K562 (cell line): Measurements from ENCODE around the gene MIDN. TPM values are rescaled to one million over a fixed set of nuclear protein-coding genes. Genes with fewer than 3 reads are reported as not detected.

Experiments used
- BHLHE40 ChIP-seq: IDR thresholded peaks from 2 replicates; pipeline ENCODE4 v1.6.1; 2011; ENCODE audit warnings: low read length, improper control_type of control experiment
- DACH1 ChIP-seq: fragments of 450-650 bp; IDR thresholded peaks from 2 replicates; pipeline ENCODE4 v1.6.1; 2018; ENCODE audit not compliant: partially characterized antibody
- ELF2 ChIP-seq: fragments of 250-450 bp; sonication (Bioruptor Pico); IDR thresholded peaks from 2 replicates; pipeline ENCODE4 v1.5.0; 2021; ENCODE audit warnings: mild to moderate bottlenecking
- EP300 ChIP-seq: IDR thresholded peaks from 2 replicates; pipeline ENCODE4 v1.6.1; 2012; ENCODE audit warnings: low read length, improper control_type of control experiment
- GABPA ChIP-seq: fragments of 200-800 bp; sonication (Bioruptor generic); conservative IDR thresholded peaks from 2 replicates; pipeline ENCODE4 v1.6.1; 2016; ENCODE audit warnings: low read depth, missing genetic modification characterization, missing compliant biosample characterization
- GATAD2B ChIP-seq: fragments of 450-650 bp; IDR thresholded peaks from 2 replicates; pipeline ENCODE4 v1.6.1; 2017; ENCODE audit warnings: mild to moderate bottlenecking, borderline replicate concordance
- GTF2F1 ChIP-seq: IDR thresholded peaks from 2 replicates; pipeline ENCODE4 v1.6.1; 2011; ENCODE audit warnings: low read depth, low read length, improper control_type of control experiment
- HMGXB4 ChIP-seq: sonication (generic); formaldehyde crosslinking; IDR thresholded peaks from 2 replicates; pipeline ENCODE4 v1.8.1; 2023; ENCODE audit warnings: mild to moderate bottlenecking, missing genetic modification reagents
- MTA1 ChIP-seq: fragments of 450-650 bp; IDR thresholded peaks from 2 replicates; pipeline ENCODE4 v1.6.1; 2017; ENCODE audit warnings: borderline replicate concordance
- MXI1 ChIP-seq: IDR thresholded peaks from 2 replicates; pipeline ENCODE4 v1.6.1; 2011; ENCODE audit warnings: low read depth, mild to moderate bottlenecking, improper control_type of control experiment, low read length
- NR2C1 ChIP-seq, 2 experiments: fragments of 450-650 bp; IDR thresholded peaks; 2 replicates each; pipeline ENCODE4 v1.6.1; 2017; ENCODE audit warnings: mild to moderate bottlenecking in 2 of 2, antibody characterized with exemption in 1 of 2, inconsistent platforms in 1 of 2, missing compliant biosample characterization in 1 of 2, missing genetic modification characterization in 1 of 2
- PHF8 ChIP-seq: fragments of 200-600 bp; sonication (generic); IDR thresholded peaks from 2 replicates; pipeline ENCODE4 v1.6.1; 2012; ENCODE audit warnings: mixed run types, mild to moderate bottlenecking, inconsistent platforms, low read length, moderate library complexity, borderline replicate concordance
- RNF219 ChIP-seq: fragments of 250-450 bp; sonication (Bioruptor Pico); IDR thresholded peaks from 2 replicates; pipeline ENCODE4 v1.5.0; 2022; ENCODE audit warnings: mild to moderate bottlenecking
- ZBTB11 ChIP-seq, 3 experiments: fragments of 200-800 bp in 1 of 3; fragments of 250-450 bp in 1 of 3; fragments of 450-650 bp in 1 of 3; sonication (Bioruptor Pico) in 1 of 3; sonication (Bioruptor generic) in 1 of 3; formaldehyde crosslinking in 1 of 3; IDR thresholded peaks; 2 replicates each; pipeline versions ENCODE4 v1.6.1 to v1.8.0; 2016 to 2022; ENCODE audit warnings: mild to moderate bottlenecking in 2 of 3, missing genetic modification characterization in 2 of 3, missing compliant biosample characterization in 1 of 3, moderate library complexity in 1 of 3
- ZBTB2 ChIP-seq: fragments of 450-650 bp; IDR thresholded peaks from 2 replicates; pipeline ENCODE4 v1.6.1; 2016; ENCODE audit warnings: antibody characterized with exemption
- polyA plus RNA-seq, 8 experiments: library from polyadenylated mRNA; depleted of rRNA in 4 of 8; stranded (reverse) in 5 of 8; unstranded in 3 of 8; fragments of >200 nt; fragmentation: Nextera tagmentation in 2 of 8; fragmentation: Illumina TruSeq in 1 of 8; extraction: Ambion mirVana in 2 of 8; extraction: Trizol in 1 of 8; gene quantifications; 2 replicates each; pipeline versions ENCODE4 v1.2.1 to v1.2.3, GENCODE V29; 2011 to 2014; ENCODE audit warnings: inconsistent platforms in 1 of 8, missing spikeins in 1 of 8
- total RNA-seq, 7 experiments: library from RNA; depleted of rRNA in 6 of 7; stranded (reverse); fragments of >200 nt in 6 of 7; fragmentation: Illumina TruSeq in 2 of 7; extraction: Trizol in 2 of 7; gene quantifications; 2 replicates each; pipeline versions ENCODE4 v1.2.1 to v1.2.3, GENCODE V29; 2011 to 2021; ENCODE audit warnings: low replicate concordance in 1 of 7
- TF ChIP-seq, protein P1 (sequence below): fragments of 450-650 bp; formaldehyde crosslinking; IDR thresholded peaks from 2 replicates; pipeline ENCODE4 v1.4.0; 2020; ENCODE audit warnings: mild to moderate bottlenecking, moderate library complexity

Gene MIDN
- total and polyA plus RNA-seq, 9 of the 15 experiments (the other 6 are each of a cell fraction or from before 2014, with no cell fraction given): 0.17 to 120 (median 10.1) TPM

GRCh38 chr19:1241417-1242095 is 6.8 kb upstream of the MIDN start, which contains the start of gene ATP5F1D (continued):
- TF ChIP-seq DACH1 (no peak), ZBTB11 (CRISPR knock-in tag; IDR thresholded peaks at IDR 0.05) (peak in 1 of 3 experiments; percentile 90; a peak in 2 of 6 replicates), GABPA (tag) (peak; percentile 83), MXI1 (peak; percentile 47), GATAD2B (peak; percentile 93; the same call in 1 of the 2 replicates), HMGXB4 (CRISPR knock-in tag) (peak; percentile 52; the same call in 1 of the 2 replicates), ZBTB2 (peak; percentile 95), RNF219 (CRISPR knock-in tag) (no peak), BHLHE40 (peak; percentile 75), ELF2 (CRISPR knock-in tag) (no peak), GTF2F1 (peak; percentile 72; the same call in 1 of the 2 replicates), NR2C1 (IDR thresholded peaks at IDR 0.05) (peak; percentile 79; the same call in 1 of the 2 replicates), NR2C1 (tag; IDR thresholded peaks at IDR 0.05) (peak; percentile 93), MTA1 (peak; percentile 89), PHF8 (peak; percentile 68; the same call in 1 of the 2 replicates), EP300 (peak; percentile 52; the same call in 1 of the 2 replicates)
- TF ChIP-seq, protein P1, sequence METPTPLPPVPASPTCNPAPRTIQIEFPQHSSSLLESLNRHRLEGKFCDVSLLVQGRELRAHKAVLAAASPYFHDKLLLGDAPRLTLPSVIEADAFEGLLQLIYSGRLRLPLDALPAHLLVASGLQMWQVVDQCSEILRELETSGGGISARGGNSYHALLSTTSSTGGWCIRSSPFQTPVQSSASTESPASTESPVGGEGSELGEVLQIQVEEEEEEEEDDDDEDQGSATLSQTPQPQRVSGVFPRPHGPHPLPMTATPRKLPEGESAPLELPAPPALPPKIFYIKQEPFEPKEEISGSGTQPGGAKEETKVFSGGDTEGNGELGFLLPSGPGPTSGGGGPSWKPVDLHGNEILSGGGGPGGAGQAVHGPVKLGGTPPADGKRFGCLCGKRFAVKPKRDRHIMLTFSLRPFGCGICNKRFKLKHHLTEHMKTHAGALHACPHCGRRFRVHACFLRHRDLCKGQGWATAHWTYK (CRISPR knock-in tag): peak; percentile 67; the same call in 1 of the 2 replicates
